NB4 (cell line): ENCODE data around the gene CAMTA1.

Experiments
- MAX ChIP-seq: IDR thresholded peaks from 2 replicates; pipeline ENCODE4 v1.6.1; 2011; ENCODE audit warnings: low read depth, low read length
- MYC ChIP-seq: IDR thresholded peaks from 2 replicates; pipeline ENCODE4 v1.6.1; 2011; ENCODE audit warnings: low read depth, low read length
- POLR2A ChIP-seq: IDR thresholded peaks from 2 replicates; pipeline ENCODE4 v1.6.1; 2011; ENCODE audit warnings: mild to moderate bottlenecking; ENCODE audit not compliant: insufficient read length; ENCODE audit errors: extremely low read depth
- TF ChIP-seq, protein P1 (sequence below): IDR thresholded peaks from one replicate; pipeline ENCODE4 v1.5.1; 2012; ENCODE audit warnings: low read depth, low read length

GRCh38 chr1:7384679-7385078, 599.4 kb downstream of the CAMTA1 start:
- TF ChIP-seq, protein P1, sequence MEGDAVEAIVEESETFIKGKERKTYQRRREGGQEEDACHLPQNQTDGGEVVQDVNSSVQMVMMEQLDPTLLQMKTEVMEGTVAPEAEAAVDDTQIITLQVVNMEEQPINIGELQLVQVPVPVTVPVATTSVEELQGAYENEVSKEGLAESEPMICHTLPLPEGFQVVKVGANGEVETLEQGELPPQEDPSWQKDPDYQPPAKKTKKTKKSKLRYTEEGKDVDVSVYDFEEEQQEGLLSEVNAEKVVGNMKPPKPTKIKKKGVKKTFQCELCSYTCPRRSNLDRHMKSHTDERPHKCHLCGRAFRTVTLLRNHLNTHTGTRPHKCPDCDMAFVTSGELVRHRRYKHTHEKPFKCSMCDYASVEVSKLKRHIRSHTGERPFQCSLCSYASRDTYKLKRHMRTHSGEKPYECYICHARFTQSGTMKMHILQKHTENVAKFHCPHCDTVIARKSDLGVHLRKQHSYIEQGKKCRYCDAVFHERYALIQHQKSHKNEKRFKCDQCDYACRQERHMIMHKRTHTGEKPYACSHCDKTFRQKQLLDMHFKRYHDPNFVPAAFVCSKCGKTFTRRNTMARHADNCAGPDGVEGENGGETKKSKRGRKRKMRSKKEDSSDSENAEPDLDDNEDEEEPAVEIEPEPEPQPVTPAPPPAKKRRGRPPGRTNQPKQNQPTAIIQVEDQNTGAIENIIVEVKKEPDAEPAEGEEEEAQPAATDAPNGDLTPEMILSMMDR: no peak
- no peak for TF ChIP-seq POLR2A
- no peak for TF ChIP-seq MYC
- TF ChIP-seq MAX: no peak
